Muscle of leg (tissue), 11 donors: ENCODE data around the gene NAPG. TPM values are rescaled to one million over a fixed set of nuclear protein-coding genes. Genes with fewer than 3 reads are reported as not detected.
"Not testable (repeated sequence)": the region's sequence is repeated elsewhere in the genome, so short reads cannot be mapped to it uniquely, and the experiment has no call there.

Source experiments
- DNase-seq: peaks from one replicate; pipeline ENCODE4 v3.0.0; 2013
- H3K27ac ChIP-seq: one replicate; pipeline ENCODE4 v1.5.1; 2013; ENCODE audit warnings: mild to moderate bottlenecking, low read length, control low read depth
- H3K27me3 ChIP-seq: one replicate; pipeline ENCODE4 v1.6.1; 2013; ENCODE audit warnings: low read length; ENCODE audit not compliant: control insufficient read depth, insufficient read depth
- H3K36me3 ChIP-seq: one replicate; pipeline ENCODE4 v1.6.1; 2013; ENCODE audit warnings: low read length; ENCODE audit not compliant: control insufficient read depth, insufficient read depth
- H3K4me1 ChIP-seq: one replicate; pipeline ENCODE4 v1.6.1; 2013; ENCODE audit warnings: low read length; ENCODE audit not compliant: control insufficient read depth, insufficient read depth
- H3K4me3 ChIP-seq: one replicate; pipeline ENCODE4 v1.5.1; 2013; ENCODE audit warnings: low read length, control low read depth
- H3K9me3 ChIP-seq: replicated peaks from 2 replicates; pipeline ENCODE4 v1.6.1; 2013; ENCODE audit warnings: low read depth, low read length; ENCODE audit not compliant: control insufficient read depth
- WGBS: methylation state at CpG from one replicate; pipeline ENCODE4 v1.1.5; 2013; ENCODE audit warnings: missing lambda C conversion rate; ENCODE audit not compliant: insufficient coverage; 5-methylcytosine and 5-hydroxymethylcytosine counted together
- polyA plus RNA-seq, 8 donors: library from polyadenylated mRNA; unstranded; fragments of 120-200 nt; gene quantifications; one replicate each; pipeline versions ENCODE4 v1.2.1 to v1.2.3, GENCODE V29; 2013; ENCODE audit warnings: inconsistent platforms in 1 of 8, low replicate concordance in 1 of 8; ENCODE audit not compliant: insufficient read length in 8 of 8, insufficient read depth in 1 of 8
- total RNA-seq: library from RNA; stranded (reverse); fragments of 120-200 nt; gene quantifications from one replicate; pipeline ENCODE4 v1.2.4, GENCODE V29; 2013

Gene NAPG
- total and polyA plus RNA-seq, 9 donors: 11.6 to 22.6 (median 15.8) TPM

DNA sequence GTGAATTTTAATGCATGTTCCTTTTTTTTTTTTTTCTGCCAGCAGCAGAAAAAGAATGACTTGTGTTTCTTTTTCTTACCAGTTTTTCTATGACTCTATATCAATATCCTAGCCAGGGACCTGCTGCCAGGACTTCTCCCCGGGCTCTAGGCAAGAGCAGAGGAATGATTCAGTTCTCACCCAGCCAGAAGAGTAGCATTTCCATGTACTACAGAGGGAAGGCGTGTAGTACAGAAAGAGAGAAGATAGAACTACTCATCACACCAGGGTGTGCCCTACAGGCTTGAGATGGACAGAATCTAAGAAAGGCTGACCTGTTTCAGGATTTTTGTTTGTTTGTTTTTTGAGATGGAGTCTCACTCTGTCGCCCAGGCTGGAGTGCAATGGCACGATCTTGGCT, 70.1 kb downstream of the NAPG start:
- WGBS: no CpG with 5 or more reads among the region's 4 CpGs
- not testable (repeated sequence) for H3K4me3 ChIP-seq, H3K36me3 ChIP-seq, H3K27ac ChIP-seq, H3K27me3 ChIP-seq, H3K9me3 ChIP-seq, H3K4me1 ChIP-seq, DNase-seq

DNA sequence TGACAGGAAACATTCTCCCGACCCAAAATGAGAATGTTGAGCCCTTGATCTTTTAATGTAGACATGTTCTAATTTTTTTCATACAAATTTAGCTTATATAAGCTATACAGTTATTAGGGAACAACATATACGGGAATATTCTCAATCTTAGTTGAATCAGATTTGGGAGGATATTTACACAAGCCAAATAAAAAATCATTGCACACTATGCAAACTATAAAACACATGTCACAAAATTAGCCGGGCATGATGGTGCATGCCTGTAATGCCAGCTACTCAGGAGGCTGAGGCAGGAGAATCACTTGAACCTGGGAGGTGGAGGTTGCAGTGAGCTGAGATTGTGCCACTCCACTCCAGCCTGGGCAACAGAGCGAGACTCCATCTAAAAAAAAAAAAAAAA, 71.9 kb downstream of the NAPG start:
- not testable (repeated sequence) for H3K4me1 ChIP-seq, H3K36me3 ChIP-seq, H3K27me3 ChIP-seq, H3K27ac ChIP-seq, H3K9me3 ChIP-seq, H3K4me3 ChIP-seq, DNase-seq
- WGBS: no CpG with 5 or more reads among the region's 4 CpGs

GRCh38 chr18:10600701-10601100, 74.9 kb downstream of the NAPG start:
- H3K36me3 ChIP-seq, H3K27ac ChIP-seq, H3K4me1 ChIP-seq, H3K4me3 ChIP-seq, H3K9me3 ChIP-seq, H3K27me3 ChIP-seq, DNase-seq: not testable (repeated sequence)
- WGBS: no CpG with 5 or more reads among the region's 7 CpGs

Other genes starting within 250 kb of the NAPG start
- 6.3 TPM for gene APCDD1, start 71.4 kb upstream of the NAPG start, total RNA-seq
- 10 to 100 TPM in 5 of 8 donors, 1 to 10 TPM in 3; 8.0 to 66.2 (median 11.0) TPM for gene APCDD1, start 71.4 kb upstream of the NAPG start, polyA plus RNA-seq